ENCODE measurements around the gene ALKBH5. TPM values are rescaled to one million over a fixed set of nuclear protein-coding genes. Genes with fewer than 3 reads are reported as not detected.

The ALKBH5 gene
- total and polyA plus RNA-seq, 2 experiments from 2014 or later, result 56.6 to 78.3 TPM

DNA sequence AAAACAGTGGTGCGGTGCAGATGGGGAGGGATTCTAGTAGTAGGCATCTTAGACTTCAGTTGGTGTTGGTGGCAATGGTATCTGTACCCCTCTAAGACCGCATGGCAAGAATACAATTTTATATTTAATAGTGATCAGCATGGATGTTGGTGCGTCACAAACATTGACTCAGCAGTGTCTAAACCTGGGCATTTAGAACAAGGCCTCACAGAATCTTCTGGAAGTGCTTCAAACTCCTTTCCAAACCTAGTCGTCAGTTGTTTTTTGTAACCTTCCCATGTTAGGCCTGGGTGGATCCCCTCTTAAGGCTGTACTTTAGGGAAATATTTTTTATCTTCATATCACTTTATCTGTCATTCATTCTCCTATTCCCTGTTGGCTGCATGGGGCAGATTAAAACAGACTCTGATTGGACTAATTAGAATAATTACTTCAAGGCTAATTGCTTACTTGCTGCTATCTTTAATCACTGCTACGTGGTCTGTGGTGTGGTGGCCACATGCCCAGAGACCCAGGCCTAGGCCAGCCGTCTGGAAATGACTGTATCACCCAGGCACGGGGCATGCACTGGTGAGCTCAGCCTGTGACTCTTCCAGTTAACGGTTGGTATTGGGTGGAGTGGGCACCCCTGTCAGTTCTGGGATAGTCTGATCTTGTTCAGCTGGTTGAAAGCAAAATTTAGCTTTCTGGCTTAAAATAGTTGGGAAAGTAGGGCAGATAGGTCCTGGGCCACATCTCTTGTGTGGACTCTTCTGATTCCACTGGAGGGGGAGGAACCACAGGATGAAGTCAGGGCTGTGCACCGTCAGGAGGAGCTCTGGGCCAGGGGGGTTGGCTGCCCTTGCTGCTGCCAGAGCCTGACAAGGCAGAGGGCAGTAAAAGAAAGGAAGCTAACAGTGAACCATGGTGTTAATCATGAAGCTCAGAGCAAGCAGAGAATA, 4.5 kb downstream of the ALKBH5 start:
- peak; percentile 34 for DNase-seq (ENCODE audit: low spot score)
- Histone ChIP-seq H3K4me2 (peak overlapping the region; percentile 95), H2AFZ (no peak overlapping the region), H3K4me3 (no peak overlapping the region), H3K9me3 (ENCODE audit: low read depth) (no peaks in the 10 kb centered on the region), H3K4me1 (ENCODE audit: insufficient read depth) (peaks cover 52% of the 10 kb centered on the region), H4K20me1 (ENCODE audit: insufficient read depth, poor library complexity, severe bottlenecking) (peaks cover 86% of the 10 kb centered on the region), H3K27ac (no peak overlapping the region), H3K9me2 (replicated peaks; ENCODE audit: insufficient read depth) (no peaks in the 10 kb centered on the region), H3K79me2 (peaks cover 93% of the 10 kb centered on the region), H3K27me3 (no peaks in the 10 kb centered on the region), H3K36me3 (replicated peaks; ENCODE audit: insufficient read depth, low read depth) (no peaks in the 10 kb centered on the region)
- 74% methylated on average over 9 of the region's 9 CpGs for WGBS (ENCODE audit: low lambda C conversion rate, missing lambda C conversion rate)
- TF ChIP-seq EZH2 (IDR thresholded peaks at IDR 0.05; ENCODE audit: borderline replicate concordance) (no peak), EZH2phosphoT487 (IDR thresholded peaks at IDR 0.05; ENCODE audit: low read depth, severe bottlenecking, unreplicated experiment) (no peak), CTCF (IDR thresholded peaks at IDR 0.05; ENCODE audit: poor library complexity) (no peak)

- no peaks in the 10 kb centered on the region for H3K27me3 ChIP-seq
- H3K4me1 ChIP-seq (ENCODE audit: insufficient read depth), result peaks cover 49% of the 10 kb centered on the region
- H3K4me3 ChIP-seq, result no peak overlapping the region
- peaks cover 94% of the 10 kb centered on the region for H4K20me1 ChIP-seq (ENCODE audit: insufficient read depth, poor library complexity, severe bottlenecking)
- H3K9me2 ChIP-seq (replicated peaks; ENCODE audit: insufficient read depth), result no peaks in the 10 kb centered on the region
- DNase-seq (ENCODE audit: low spot score), result no peak
- H2AFZ ChIP-seq, result no peak overlapping the region
- TF ChIP-seq EZH2 (IDR thresholded peaks at IDR 0.05; ENCODE audit: borderline replicate concordance), result no peak
- no peak for TF ChIP-seq EZH2phosphoT487 (IDR thresholded peaks at IDR 0.05; ENCODE audit: low read depth, severe bottlenecking, unreplicated experiment)
- TF ChIP-seq CTCF (IDR thresholded peaks at IDR 0.05; ENCODE audit: poor library complexity), result no peak
- WGBS (ENCODE audit: low lambda C conversion rate, missing lambda C conversion rate), result 60% methylated on average over 3 of the region's 3 CpGs
- H3K4me2 ChIP-seq, result peak overlapping the region; percentile 30
- no peaks in the 10 kb centered on the region for H3K36me3 ChIP-seq (replicated peaks; ENCODE audit: insufficient read depth, low read depth)
- H3K79me2 ChIP-seq, result peaks cover 100% of the 10 kb centered on the region
- H3K9me3 ChIP-seq (ENCODE audit: low read depth), result no peaks in the 10 kb centered on the region
- H3K27ac ChIP-seq, result peak overlapping the region; percentile 30
Observed at GRCh38 chr17:18190628-18191235, 7.1 kb downstream of the ALKBH5 start.

GRCh38 chr17:18191236-18191667, 7.6 kb downstream of the ALKBH5 start:
- DNase-seq (ENCODE audit: low spot score), result peak; percentile 29
- H3K9me2 ChIP-seq (replicated peaks; ENCODE audit: insufficient read depth), result no peaks in the 10 kb centered on the region
- H3K27me3 ChIP-seq, result no peaks in the 10 kb centered on the region
- H3K36me3 ChIP-seq (replicated peaks; ENCODE audit: insufficient read depth, low read depth), result no peaks in the 10 kb centered on the region
- H3K79me2 ChIP-seq, result peaks cover 100% of the 10 kb centered on the region
- no peak for TF ChIP-seq EZH2phosphoT487 (IDR thresholded peaks at IDR 0.05; ENCODE audit: low read depth, severe bottlenecking, unreplicated experiment)
- no peak for TF ChIP-seq EZH2 (IDR thresholded peaks at IDR 0.05; ENCODE audit: borderline replicate concordance)
- no peak for TF ChIP-seq CTCF (IDR thresholded peaks at IDR 0.05; ENCODE audit: poor library complexity)
- 65% methylated on average over 3 of the region's 3 CpGs for WGBS (ENCODE audit: low lambda C conversion rate, missing lambda C conversion rate)
- peak overlapping the region; percentile 30 for H3K27ac ChIP-seq
- peak overlapping the region; percentile 30 for H3K4me2 ChIP-seq
- H3K4me1 ChIP-seq (ENCODE audit: insufficient read depth), result peaks cover 44% of the 10 kb centered on the region
- H4K20me1 ChIP-seq (ENCODE audit: insufficient read depth, poor library complexity, severe bottlenecking), result peaks cover 94% of the 10 kb centered on the region
- H3K4me3 ChIP-seq, result no peak overlapping the region
- no peak overlapping the region for H2AFZ ChIP-seq
- H3K9me3 ChIP-seq (ENCODE audit: low read depth), result no peaks in the 10 kb centered on the region
